Measurements from ENCODE around the gene KCNAB1.

The KCNAB1 gene

DNA sequence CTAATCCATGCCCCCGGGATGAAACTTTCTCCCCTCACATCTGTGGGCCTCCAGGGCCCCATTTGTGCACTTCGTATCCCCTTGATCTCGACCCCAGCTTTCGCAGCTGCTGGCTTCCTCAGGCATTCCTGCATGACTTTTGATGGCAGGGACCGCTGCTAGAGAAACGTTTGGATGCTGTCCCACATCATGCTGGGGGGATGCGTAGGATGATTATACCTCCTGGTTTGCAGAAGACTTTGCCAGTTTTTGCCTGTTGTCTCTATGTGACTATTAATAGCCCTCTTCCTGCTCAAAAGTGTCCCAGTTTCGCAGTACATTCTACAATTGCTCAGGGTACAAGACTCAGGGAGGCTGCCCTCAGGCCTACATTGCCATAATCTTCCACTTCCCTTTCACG lies 10.4 kb upstream of the KCNAB1 start:
- TF ChIP-seq, protein P1, sequence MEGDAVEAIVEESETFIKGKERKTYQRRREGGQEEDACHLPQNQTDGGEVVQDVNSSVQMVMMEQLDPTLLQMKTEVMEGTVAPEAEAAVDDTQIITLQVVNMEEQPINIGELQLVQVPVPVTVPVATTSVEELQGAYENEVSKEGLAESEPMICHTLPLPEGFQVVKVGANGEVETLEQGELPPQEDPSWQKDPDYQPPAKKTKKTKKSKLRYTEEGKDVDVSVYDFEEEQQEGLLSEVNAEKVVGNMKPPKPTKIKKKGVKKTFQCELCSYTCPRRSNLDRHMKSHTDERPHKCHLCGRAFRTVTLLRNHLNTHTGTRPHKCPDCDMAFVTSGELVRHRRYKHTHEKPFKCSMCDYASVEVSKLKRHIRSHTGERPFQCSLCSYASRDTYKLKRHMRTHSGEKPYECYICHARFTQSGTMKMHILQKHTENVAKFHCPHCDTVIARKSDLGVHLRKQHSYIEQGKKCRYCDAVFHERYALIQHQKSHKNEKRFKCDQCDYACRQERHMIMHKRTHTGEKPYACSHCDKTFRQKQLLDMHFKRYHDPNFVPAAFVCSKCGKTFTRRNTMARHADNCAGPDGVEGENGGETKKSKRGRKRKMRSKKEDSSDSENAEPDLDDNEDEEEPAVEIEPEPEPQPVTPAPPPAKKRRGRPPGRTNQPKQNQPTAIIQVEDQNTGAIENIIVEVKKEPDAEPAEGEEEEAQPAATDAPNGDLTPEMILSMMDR (IDR thresholded peaks at IDR 0.05; ENCODE audit: control insufficient read depth, insufficient read depth, low read depth, low read length, missing control alignments), result no peak
- DNase-seq (ENCODE audit: low read depth), result no peak
- H3K4me3 ChIP-seq (ENCODE audit: control insufficient read depth, low read depth, low read length), result no peak overlapping the region

DNA sequence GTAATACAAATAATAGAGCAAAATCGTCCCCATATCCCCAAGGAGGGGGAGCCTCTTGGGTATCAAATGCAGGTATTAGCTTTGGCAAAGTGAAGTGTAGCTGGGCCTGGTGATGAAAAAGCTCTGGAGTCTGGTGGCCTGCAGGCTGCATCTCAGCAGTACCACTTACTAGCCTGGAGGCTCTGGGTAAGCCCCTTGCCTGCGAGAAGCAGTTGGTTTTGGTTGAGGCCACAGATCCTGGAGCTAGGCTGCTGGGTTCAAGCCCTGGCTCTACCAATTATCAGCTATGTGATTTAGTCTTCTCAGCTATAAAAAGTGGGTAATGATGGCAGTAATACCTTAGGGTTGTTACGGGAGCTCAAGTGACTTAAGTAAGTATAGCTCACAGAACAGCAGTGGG lies 6.1 kb downstream of the KCNAB1 start:
- DNase-seq (ENCODE audit: low read depth), result no peak

DNA sequence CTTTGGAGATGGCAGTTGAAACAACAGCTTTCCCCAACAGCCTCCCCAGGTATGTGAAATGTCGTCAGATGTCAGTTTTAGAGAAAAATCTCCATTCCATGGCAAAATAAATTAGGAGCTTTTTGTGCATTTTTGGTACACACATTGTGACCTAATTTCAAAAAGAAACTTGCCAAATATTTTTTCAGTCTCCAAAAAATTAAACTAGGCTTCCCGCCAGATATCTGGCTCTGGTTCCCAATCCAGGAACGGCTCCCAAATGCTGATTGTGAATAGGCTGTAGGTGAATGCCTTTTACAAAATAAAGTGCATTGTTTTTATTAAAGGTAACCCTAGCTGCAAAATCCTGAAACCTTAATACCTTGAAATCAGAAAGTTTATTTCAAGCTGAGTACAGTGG lies 10.9 kb downstream of the KCNAB1 start:
- TF ChIP-seq, protein P1 (IDR thresholded peaks at IDR 0.05; ENCODE audit: control insufficient read depth, insufficient read depth, low read depth, low read length, missing control alignments), result no peak
- no peak overlapping the region for H3K4me3 ChIP-seq (ENCODE audit: control insufficient read depth, low read depth, low read length)
- DNase-seq (ENCODE audit: low read depth), result no peak

More for the DNA sequence above, 6.1 kb downstream of the KCNAB1 start:
- H3K4me3 ChIP-seq (ENCODE audit: control insufficient read depth, low read depth, low read length), result no peak overlapping the region
- TF ChIP-seq, protein P1 (IDR thresholded peaks at IDR 0.05; ENCODE audit: control insufficient read depth, insufficient read depth, low read depth, low read length, missing control alignments), result no peak

DNA sequence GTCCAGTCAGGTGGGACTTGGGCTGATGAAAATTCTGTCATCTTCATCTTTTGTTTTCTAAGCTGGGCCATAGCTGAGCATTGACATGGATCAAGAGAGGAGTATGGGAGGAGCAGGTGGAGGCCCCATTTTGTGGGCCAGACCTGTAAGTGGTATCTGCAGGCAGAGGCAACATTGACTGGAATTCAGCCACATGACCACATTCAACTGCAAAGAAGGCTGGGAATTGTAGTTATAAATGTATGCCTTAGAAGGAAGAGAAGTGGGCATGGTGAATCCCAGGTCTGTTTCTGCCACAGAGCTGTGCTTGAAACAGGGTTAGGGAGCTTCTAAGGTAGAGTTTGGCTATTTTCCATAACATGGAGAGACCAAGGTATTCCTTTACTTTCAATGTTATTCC lies 11.4 kb downstream of the KCNAB1 start:
- TF ChIP-seq, protein P1 (IDR thresholded peaks at IDR 0.05; ENCODE audit: control insufficient read depth, insufficient read depth, low read depth, low read length, missing control alignments), result no peak
- no peak overlapping the region for H3K4me3 ChIP-seq (ENCODE audit: control insufficient read depth, low read depth, low read length)
- DNase-seq (ENCODE audit: low read depth), result no peak

DNA sequence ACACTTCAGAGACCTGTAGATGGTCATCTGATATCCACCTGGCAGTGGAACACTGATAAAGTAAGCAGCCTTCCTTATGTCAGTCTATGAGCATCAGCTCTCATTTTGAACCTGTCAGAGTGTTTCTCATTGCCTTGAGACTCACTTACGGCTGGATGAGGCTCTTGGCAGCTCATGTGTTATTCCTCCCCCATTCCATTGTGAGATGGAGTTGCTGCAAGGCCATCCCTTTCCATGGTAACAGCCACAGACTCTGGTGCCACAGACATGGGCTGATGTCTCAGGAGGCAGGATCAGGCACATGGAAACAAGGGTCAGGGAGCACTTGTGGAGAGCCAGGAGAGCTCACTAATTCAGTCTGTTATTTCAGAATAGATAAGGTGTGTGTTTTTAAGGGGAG lies 11.9 kb downstream of the KCNAB1 start:
- no peak for DNase-seq (ENCODE audit: low read depth)
- TF ChIP-seq, protein P1 (IDR thresholded peaks at IDR 0.05; ENCODE audit: control insufficient read depth, insufficient read depth, low read depth, low read length, missing control alignments), result no peak
- H3K4me3 ChIP-seq (ENCODE audit: control insufficient read depth, low read depth, low read length), result no peak overlapping the region

DNA sequence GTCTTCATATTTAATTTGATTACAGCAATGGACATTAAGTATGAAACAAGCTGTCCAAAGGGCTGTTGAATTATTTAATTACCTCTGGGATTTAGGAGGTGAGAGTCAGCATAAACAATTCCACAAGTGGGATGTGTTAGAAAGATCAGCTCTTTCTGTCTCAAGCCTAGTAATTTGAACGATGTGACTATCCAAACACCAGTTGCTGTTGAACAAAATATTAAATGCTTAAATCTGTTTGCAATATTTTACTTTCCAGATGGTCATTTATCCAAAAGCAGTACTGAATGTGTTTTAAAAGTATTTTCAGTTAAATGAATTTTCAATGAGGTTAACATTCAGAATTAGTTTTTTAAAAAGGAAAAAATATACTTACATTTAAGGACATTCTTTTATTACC lies 12.7 kb downstream of the KCNAB1 start:
- TF ChIP-seq, protein P1 (IDR thresholded peaks at IDR 0.05; ENCODE audit: control insufficient read depth, insufficient read depth, low read depth, low read length, missing control alignments), result no peak
- H3K4me3 ChIP-seq (ENCODE audit: control insufficient read depth, low read depth, low read length), result no peak overlapping the region
- DNase-seq (ENCODE audit: low read depth), result no peak

All from AG09309 (cell line).